Renal cortical epithelial cell (primary cell): ENCODE results near the gene MMP26. TPM values are rescaled to one million over a fixed set of nuclear protein-coding genes. Genes with fewer than 3 reads are reported as not detected.

ENCODE experiments used
- DNase-seq: peaks from one replicate; pipeline ENCODE4 v3.0.0-alpha.2; 2011; ENCODE audit warnings: low read depth
- total RNA-seq: library from RNA; depleted of rRNA; stranded (reverse); fragments of >200 nt; gene quantifications from 2 replicates; pipeline ENCODE4 v1.2.3, GENCODE V29; 2014

MMP26 gene
- not detected in 2 replicates for total RNA-seq

GRCh38 chr11:4704054-4704789 lies at the start of gene MMP26:
MMP26 (plus strand) TSS chr11:4704784.
- peak; percentile 42 for DNase-seq

GRCh38 chr11:4658629-4659445 lies 45.7 kb upstream of the MMP26 start:
- DNase-seq = peak; percentile 19

DNA sequence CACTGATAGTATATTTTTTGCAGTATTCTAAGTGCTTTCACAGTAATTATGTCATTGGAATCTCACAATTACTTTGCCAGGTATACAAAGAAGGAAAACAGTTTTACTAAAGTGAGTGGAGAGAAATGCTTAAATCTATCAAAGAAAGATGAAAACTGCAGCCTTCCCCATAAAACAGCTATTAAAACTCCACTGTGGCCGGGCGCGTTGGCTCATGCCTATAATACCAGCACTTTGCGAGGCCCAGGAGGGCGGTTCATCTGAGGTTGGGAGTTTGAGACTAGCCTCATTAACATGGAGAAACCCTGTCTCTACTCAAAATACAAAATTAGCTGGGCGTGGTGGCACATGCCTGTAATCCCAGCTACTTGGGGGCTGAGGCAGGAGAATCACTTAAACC lies 41.7 kb upstream of the MMP26 start:
- DNase-seq = no peak

GRCh38 chr11:4664183-4664582 lies 40.4 kb upstream of the MMP26 start:
- DNase-seq = no peak

- DNase-seq = no peak
Measured at GRCh38 chr11:4664786-4665185, 39.8 kb upstream of the MMP26 start.

DNA sequence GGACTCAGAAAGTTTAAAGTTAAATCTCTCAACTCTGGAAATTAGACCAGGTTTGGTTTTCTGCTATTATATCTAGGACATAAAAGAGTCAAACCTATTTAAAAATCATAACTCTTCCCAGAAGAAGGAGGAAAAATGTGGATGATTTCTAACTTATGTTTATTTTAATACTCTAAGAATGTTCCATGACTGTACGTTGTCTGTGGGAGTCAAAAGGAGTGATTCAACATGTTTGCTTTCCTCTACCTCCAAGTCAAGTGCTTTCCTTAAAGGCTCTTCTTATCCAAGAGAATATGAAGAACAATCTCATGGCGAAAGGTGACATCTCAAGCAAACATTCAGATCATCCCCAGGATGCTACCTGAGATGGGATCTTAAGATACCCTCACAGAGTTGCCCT lies 39.2 kb upstream of the MMP26 start:
- DNase-seq = no peak

DNA sequence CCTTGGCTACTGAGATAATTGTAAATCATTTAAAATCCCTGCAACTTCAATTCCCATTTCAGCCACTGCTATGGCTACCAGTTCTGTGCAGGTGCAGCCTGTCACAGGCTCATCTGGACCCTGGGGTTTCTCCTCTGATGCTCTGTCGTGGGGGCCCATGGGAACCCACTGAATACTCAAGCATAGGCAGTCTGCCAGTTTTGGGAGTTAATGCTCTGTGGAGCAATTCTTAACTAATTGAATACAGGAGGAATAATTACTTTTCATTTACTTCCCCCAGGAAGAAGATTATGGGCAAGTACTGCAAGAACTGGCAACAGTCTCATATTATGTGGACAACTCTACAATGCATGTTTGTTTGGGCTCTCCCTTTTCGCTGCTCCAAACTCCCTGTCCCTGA lies 32.8 kb upstream of the MMP26 start:
- DNase-seq = no peak

DNA sequence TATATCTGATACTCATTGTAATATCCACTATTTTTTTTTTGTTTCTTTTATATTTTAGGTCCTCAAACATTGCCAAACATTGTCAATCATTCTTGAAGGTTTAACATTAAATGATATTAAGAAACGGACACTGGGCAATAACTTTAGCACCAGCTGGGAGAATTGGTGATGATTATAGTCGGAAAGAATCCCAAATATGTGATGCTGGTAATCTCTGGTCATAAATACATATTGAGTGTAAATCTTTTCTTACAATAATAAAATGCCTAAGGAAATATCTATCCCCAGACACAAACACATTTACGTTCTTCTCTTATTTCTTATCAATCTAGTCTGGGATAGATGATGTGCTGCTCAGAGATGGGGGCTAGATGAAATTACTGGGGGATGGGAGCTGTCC lies 32.1 kb upstream of the MMP26 start:
- peak; percentile 19 for DNase-seq

DNA sequence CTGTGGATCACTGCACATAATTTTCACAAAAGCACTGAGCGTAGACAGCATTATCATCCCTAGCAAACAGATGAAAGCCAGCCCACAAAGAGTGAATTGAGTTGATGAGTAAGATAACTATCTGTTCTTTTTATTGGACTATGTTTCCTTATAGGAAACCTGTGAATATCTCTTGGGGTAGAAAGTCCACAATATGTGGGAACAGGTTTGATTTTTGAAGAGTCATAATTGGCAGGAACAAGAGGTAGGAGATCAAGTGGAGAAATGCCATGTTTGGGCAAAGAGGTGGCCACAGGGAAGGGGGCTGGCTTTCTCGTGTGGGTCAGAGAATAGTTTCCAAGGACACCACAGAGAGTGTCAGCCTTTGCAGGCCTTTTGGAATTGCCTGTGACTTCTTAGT lies 30.8 kb upstream of the MMP26 start:
- DNase-seq = no peak

GRCh38 chr11:4677948-4678347 lies 26.6 kb upstream of the MMP26 start:
- DNase-seq = no peak

- DNase-seq = no peak
Measured at GRCh38 chr11:4680341-4680740, 24.2 kb upstream of the MMP26 start.

- DNase-seq = peak; percentile 18
Measured at GRCh38 chr11:4682623-4683419, 21.8 kb upstream of the MMP26 start.

GRCh38 chr11:4684631-4685285 lies 19.8 kb upstream of the MMP26 start:
- no peak for DNase-seq

DNA sequence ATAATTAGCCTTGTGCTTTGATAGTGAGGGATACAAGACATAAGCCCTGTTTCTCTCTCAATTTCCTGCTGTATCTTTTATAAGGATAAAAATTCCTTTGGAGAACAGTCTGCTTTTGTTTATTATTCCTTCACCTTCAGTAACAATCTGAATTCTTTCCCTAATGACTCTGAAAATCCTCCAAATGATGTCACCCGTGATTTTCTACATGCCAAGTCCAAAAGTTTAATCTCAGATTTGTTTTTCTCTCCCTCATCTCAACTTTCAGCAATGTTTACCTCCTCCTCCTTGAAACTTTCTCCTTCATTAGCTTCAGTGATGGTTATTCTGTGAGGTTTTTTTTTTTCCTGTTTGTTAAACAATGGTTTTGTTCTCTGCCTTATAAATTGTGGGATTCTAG lies 9.1 kb upstream of the MMP26 start:
- DNase-seq = no peak

GRCh38 chr11:4697585-4697984 lies 7.0 kb upstream of the MMP26 start, which contains the start of gene OR51E2:
OR51E2 (minus strand) TSS chr11:4697853; CDS start chr11:4682711, 15,142 bp downstream.
- DNase-seq = no peak

GRCh38 chr11:4699697-4700435 lies 4.7 kb upstream of the MMP26 start:
- DNase-seq = no peak

GRCh38 chr11:4700436-4700820 lies 4.2 kb upstream of the MMP26 start:
- no peak for DNase-seq

DNA sequence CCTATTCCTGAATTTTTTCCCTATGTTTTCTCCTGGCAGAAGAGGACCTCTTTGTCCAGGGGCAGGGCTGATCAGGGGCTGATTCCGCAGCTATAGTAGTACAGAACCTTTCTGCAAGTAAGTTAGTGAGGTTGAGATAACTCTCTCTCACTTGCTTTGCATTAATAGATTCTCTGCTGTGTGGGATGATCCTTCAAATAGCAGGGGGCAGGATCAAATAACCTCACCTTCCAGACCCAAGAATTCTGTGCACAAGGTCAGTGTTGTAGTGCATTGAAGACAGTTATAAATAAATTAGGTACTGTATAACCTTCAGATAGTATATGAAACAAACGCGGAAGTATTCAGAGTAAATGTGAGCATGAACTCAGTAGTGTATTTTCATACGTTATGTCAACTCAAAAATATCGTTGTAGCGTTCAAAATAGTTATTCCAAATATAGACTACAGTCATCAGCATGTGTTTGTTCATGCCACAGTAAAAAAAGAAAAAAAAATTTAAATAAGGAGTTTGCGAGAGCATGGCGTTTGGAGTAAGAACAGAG lies 278 bp downstream of the MMP26 start:
- no peak for DNase-seq

DNA sequence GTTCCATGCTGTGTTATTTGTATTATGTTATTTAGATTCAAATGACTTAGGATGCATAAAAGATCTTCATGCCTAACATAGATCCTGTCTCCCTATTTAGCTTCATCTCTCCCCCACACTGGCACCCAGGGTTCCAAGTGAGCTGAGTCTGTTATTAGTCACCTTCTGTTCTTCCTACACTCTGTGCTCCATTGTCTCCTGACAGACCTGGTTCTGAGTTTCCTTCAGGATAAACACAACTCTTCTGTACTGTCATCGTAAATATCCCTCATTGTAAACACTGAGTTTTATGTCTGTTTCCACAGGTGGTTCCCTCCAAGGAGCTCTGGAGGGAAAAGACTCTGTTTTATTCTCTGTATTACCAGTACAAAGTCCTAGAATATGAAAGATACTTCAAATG lies 8.7 kb downstream of the MMP26 start:
- DNase-seq = peak; percentile 11

- no peak for DNase-seq
Measured at GRCh38 chr11:4714300-4714699, 9.7 kb downstream of the MMP26 start.
